GM18873 (cell line): ENCODE results near the gene DOCK4.

Experiments used
- ATAC-seq: cut with Tn5 transposase; IDR thresholded peaks from one replicate; pipeline ENCODE4 v1.9.1; 2021; ENCODE audit warnings: mild to moderate bottlenecking, moderate library complexity, moderate number of reproducible peaks; ENCODE audit not compliant: unreplicated experiment, low FRiP score

The DOCK4 gene

DNA sequence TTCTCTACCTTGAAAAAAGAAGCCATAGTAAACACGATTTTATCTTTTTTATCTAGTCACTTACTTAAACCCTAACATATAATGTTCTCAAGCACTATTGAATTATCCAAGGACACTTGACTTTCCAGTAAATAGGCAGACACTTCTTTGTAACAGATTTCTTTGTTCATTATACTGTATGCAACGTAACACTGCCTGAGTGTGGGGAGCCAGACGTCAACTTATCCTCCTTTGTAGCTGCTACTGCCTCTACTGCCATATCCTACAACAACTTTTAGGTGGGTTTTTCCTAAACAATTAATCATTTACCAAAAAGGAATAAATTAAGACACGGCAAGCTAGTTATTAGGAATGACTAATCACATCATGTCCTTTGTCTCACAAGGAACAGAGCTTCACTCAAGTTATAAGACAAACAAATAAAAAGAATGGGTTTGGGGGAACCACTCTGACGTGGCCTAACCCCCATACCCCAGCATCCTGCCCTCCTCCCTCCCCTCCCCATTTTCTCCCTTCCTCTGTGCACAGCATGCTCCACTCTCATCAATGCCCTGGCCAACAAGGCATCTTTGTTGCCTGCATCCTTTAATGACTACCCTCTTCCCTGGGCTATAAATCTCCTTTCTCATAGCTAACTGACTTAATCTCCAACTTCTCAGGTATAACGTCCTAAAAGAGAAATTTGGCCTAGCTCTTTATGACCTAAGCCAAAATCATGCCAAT is 43.3 kb downstream of the DOCK4 start:
- no peak for ATAC-seq

DNA sequence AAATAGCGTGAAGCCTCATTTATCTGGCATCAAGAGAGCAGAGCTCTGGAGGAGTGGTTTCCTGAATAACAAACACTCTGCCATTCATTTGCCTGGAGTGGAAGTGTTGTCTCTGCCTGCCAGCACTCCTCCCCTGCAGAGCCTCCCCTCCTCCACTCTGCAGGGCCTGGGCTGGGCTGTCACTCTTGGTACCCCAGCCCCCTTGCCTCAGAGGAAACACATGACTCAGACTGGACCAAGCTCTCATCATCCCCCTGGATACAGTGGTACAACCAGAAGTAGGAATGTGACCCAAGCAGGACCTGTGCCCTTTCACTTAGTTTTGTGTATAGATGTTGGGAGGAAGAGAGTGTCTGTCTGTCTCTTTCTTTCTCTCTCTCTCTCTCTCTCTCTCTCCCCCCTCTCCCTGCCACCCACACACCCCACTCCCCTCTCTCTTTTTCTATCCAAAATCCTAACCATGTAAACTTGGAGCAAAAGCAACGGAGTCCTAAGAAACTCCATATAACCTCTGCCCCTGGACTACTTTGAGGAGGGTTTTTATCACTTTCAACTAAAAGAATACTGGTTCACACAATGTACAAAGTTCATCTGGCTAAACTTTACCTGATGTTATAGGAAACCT is 43.9 kb downstream of the DOCK4 start:
- no peak for ATAC-seq

DNA sequence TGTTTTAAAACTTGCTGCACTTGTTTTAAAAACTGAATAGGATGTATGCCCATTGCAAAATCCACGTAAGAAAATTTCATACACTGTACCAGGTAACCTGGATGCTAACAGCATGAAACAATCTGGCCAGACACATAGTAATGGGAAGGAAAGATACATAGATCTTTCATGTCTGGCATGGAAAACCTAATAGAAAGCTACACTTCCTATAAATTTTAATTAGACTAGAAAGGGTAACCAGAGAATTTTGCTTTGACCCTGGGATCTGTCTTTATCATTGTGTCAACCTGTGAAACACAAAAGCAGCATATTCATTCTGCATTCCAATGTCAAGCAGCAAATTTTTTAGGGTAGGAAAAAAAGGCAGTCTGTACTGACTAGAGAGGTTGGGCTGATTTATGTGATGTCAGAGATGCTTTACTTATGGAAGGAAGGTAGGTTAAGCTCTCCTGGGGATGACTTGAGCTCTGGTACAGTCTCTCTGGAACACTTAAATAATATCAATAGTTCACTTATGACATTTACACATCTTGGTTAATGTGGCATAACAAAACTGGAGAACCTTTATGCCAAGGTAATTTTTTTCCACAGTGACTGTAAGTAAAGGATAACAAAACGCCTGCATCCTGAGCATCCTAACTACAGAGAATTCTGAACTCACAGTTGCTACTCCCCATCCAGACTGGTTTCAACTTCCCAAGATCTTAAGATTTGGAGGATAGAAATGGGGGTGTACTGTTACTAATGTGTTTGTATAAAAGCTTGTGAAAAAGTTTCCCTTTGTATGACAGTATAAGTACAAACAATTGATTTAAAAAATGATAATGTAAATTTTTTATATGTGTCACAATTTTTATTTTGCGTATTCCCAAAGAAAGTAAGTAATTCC is 44.7 kb downstream of the DOCK4 start:
- ATAC-seq = no peak

DNA sequence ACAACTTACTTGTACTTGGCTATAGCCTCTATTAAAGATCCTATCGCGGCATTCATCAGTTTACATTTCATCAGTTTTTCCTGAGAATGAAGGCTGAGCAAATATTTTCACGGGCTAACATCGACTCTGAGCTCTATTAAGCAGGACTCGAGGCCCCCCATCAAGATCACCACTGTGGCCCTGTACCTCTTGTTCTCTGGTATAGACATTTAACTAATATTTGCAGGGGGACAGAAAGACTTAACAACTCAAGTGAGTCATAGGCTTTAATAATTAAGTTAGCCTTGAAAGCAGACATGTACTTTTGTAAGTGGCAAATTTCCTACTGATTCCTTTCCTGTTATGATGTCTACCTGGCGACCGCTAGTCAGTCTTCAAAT is 45.4 kb downstream of the DOCK4 start:
- no peak for ATAC-seq

DNA sequence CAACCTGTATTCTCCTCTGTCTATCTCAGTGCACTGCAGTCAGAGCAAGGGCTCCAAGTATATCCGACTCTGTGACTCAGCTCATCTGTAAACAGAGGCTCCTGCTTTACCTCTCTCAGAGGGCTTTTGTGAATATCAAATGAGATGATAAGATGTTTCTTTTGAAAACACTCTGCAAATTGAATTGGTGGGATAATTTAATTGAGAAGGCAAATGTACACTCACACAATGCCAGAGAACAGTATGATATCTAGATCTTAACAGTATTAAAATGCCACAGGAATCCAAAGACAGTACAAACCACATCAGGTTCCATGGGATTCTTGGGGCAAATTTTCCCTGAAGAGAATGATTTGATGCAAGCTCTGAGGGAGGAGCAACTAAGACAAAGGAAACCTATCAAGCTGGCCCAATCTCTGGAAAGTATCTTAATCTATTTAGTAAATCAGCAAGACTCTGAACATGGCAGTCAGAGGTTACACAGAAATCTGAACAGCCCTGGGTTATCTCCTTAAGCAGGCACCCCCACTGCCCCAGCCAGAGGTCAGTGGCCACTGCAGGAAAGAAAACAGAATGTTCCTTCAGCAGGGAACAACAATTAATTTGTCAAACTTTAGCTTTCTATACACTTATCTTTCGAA is 45.9 kb downstream of the DOCK4 start:
- no peak for ATAC-seq

DNA sequence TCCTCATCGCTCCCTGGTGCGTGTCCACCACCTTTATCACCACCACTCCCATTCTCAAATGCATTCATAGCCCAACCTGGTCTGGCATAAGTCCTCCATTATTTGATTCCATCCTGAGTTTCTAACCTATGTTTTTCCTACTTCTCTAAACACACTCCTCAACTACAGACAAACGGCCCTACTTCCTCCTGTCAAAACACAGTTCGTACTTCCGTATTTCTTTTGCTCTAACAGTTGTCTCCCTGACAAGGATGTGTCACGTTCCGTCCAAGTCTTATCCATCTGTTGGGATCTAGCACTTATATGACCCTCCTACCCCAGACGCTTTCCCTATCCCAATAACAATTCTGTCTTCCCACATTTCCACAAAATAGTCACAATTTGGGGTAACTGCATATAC is 46.8 kb downstream of the DOCK4 start:
- ATAC-seq = no peak

DNA sequence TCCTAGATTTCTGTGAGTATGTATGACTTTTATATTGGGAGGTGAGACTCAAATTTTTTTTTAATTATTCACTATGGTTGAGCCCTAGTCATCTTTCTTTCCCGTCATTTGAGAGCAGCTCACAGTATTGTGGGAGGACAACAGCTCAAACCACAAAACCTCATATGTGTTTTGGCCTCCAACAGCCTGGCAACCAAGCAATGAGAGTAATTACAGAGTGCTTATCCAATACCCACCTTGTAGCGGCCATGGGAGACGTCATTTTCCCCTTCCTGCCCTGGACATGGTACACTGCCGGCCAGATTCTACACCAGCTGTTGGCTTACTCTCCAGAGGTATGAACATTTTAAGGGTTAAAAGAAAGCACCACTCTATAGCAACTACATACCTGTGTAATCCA is 49.1 kb downstream of the DOCK4 start:
- ATAC-seq = no peak

DNA sequence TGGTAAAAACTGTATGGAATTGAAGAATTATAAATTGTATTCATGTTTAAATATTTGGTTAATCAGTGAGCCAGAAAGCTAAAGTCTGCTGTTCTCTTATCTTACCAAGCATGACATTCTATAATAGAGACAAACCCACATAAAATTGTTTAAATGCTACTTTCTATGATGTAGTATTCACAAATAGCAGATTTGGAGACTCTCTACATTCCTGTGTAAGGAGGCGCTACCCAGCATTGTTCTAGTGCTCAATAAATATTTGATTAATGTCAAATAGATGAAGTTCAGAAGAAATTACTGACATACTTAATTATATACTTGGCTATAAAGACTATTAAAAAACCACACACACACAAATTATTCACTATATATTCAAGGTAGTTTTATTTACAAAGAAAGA is 49.8 kb downstream of the DOCK4 start:
- ATAC-seq = no peak

DNA sequence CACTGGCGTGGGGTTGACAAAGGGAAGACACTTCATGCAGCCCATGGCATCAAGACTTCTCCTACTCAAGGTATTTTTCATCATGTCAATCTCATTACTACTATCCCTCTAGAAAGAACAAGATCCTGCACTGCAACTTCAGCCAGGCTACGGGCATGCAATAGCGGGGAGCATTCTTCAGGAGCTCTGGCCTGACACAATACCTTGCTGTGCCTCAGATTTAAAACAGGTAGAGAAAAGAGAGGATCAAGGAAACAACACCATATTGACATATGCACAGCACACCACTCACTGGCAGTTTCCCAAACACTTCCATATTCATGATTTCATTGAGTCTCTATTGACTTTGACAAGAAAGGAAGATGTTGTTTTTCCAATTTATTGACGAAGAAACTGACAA is 51.5 kb downstream of the DOCK4 start:
- ATAC-seq = no peak

DNA sequence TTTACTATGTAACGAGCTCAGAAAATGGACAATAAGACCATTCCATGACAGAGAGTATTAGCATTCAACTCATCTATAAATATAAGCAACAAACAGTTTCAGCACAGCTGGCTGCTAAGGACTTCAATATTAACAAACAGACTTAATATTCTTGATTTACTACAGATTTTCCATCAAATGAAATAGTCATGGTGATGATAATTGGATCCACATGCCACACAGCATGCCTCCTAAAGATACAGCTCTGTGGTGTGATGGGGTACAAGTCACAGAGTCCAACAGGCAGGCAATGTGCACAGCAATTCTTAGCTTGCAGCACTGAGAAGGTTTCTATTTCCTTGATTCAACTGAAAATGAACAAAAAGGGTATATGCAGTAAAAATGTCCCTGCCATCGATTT is 54.0 kb downstream of the DOCK4 start:
- no peak for ATAC-seq

DNA sequence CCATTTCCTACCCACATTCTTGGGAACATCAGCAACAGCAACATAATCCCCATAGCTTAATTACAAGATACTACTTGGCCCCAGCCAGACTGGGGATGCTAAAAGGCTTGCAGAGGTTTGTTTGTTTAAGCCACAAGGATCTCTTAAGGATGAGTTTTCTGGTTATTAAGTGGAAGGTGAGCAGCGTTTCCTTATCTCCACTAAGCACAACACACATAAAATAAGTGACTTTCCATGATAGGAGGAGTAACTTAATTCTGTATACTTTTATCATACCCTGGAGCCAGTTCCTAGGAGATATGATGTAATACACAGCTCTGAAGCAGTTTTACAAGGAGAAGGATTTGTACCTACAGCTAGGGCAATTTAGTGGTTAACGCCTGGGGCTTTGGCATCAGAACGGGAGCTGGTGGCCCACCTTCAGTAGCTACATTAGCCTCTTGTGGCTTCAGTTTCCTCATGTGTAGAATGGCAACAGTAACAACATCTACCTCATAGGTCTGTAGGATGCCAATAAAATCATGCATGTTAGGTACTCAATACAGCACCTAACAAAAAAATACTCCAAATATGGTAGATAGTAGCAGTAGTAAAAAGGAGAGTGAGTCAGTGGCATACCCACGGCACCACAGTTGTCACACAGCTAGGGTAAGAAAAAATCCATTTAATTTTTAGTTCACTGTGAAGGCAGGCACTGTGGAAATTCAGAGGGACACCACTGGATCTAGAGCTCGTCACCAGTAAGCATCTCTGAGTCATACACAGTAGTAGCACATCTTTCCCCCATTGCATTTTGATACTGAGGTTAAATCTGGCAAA is 55.2 kb downstream of the DOCK4 start:
- ATAC-seq = no peak

DNA sequence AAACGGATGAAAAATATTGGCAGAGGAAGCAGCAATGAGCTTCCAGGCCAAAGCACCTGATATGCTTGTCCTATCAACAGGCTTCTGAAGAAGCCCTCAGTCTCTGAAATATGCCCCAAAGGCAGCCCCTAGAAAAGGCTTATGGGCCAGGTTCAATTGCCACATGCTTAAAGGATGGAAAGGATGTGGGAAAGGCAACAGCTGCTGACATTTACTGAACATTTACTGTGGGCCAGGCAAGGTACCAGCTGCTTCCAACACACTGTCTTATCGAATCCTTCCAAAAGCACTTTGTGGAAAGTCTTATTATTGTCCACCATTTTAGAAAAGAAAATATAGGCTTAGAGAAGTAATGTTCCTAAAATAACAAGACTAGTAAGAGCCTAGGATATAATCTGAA is 56.5 kb downstream of the DOCK4 start:
- ATAC-seq = no peak

DNA sequence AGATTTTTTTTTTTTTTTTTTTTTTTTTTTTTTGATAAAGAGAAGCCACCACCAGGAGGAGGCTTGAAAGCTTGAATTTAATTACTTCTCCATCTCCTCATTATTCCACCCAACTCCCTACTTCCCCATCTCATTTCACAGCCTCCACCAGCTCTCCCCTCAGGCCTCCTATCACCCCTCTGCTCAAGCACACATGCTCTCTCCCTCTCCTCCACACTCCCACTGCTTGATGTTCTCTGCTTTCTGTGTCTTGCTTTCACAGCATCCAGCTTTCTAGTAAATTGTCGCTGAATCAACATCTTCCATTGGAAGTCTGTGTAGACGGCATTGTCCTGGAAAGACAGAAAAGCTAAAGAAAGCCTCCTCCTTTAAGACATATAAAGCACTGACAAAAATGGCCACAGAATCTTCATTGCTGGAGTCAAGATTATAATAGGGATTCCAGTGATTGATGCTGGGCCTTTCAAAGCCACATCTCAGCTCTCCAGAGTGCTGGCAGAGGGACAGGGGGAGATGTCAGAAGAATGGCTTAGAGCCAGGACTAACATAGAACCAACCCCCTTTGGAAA is 58.3 kb downstream of the DOCK4 start:
- no peak for ATAC-seq

DNA sequence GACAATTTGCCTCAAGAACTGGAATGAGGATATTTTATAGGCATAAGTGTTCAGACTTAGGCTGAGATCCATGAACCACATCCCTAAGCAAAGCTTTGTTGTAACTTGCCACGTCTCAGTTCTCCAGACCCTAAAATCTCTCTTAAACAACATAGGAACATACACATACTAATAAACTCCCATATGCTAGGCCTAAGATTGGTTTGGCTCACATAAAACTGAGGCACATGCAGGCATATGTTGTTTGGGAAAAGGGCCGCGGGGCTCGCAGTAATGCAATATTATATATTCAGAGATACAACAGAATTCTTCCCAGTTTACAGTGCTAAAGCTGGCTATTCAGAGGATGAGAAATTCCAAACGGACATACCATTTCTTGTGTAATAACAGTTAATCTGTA is 61.0 kb downstream of the DOCK4 start:
- ATAC-seq = no peak

DNA sequence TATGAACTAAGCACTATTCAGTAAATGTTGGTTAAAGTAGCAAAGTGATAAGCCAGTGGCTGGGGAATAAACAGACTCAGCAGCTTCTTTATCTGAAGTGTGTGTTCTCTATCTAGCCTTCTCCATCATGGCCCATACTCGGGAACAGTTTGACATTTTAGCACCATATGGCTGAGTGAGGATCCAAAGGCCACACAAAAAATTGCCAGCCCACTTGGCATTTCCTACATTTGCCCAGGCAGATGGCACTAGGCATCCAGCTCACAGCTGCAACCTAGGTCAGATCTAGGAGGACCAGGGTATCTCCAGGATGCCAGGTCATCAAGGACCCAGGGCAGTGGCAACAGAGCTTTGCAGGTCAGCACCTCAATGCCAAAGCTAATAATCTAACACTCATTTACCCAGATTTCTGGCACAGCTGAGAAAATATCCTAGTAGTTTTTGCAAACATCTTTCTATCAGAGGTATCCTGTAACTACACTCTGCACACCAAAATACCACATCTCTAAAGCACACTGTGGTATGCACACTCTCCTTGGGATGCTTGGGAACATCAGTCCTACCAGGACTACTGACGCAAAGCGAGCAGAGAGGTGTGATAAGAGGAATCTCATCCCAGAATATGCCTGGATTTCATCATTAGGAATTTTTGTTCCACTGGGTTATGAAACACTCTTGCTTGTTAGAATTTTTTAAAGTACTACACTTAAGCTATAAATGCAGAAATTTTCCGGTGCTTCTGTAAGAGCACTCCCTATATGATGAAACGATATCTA is 61.7 kb downstream of the DOCK4 start:
- no peak for ATAC-seq

DNA sequence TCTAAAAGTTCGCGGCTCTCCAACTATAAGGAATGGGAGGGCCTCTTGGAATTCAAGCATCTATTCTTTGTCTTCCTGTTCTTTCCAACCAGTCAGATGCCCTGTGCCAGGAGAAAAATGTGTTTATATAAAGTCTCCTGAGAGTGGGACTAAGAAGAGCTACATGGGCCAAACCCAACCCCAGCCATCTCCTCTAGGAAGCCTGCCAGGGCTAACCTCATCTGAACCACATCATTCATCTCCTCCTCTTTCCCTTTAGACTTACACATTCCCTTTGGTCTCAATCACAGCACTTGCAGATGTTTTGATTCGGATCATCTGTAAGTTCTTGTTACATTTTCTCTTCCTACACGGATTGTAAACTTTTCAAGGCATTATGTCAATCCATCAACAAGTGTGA is 62.6 kb downstream of the DOCK4 start:
- ATAC-seq = no peak

DNA sequence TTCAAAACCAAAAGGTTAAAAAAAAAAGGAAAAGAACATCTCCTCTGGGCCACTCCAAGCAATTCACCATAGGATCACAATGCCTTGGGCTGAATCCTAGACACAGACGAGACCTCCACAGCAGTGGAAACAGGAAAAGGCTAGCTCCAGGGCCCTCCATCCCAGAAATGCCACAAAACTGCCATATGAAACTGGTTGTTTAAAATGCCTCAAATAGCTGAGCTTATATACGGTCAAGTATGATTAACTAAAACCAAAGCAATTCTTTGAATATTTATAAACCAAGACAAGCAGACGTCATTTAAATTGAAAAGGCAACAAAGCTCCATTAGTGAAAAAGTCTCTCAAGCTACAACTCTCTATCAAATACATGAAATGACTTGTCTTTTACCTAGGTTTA is 63.1 kb downstream of the DOCK4 start:
- no peak for ATAC-seq

DNA sequence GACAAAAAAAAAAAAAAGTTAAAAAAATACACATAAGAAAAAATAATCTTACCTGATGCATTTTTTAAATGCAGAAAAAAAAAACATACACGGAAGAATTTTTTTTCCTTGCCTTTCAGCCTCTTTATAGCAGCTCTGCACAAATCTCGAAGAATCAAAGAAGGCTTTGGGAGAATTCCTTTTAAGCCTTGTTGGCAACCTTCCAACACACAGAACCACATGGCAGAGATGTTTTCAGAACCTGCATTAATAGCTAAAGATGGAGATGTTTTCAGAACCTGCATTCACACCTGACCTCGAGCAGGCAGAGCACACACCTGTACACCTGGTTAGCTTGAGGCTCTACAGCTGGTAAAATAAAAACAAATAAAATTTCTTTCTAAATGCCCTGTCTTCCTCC is 65.6 kb downstream of the DOCK4 start:
- no peak for ATAC-seq

DNA sequence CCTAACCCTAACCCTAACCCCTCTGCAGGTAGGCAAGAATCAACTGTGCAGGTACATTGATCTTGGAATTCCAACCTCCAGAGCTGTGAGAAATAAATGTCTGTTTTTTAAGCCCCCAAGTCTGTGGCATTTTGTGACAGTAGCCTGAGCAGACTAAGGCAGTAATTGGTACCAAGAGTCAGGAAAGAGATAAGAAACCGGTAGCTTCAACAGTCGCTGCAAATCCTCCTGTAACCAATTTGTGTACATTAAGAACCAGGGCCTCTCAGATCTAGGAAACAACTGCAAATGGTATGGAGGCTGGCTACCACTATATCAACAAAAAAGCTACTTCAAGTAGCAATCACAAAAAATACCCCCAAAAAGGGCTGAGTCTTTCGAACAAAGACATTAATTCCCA is 67.3 kb downstream of the DOCK4 start:
- no peak for ATAC-seq
